ENCODE data around the gene PDLIM7.

PDLIM7 gene

DNA sequence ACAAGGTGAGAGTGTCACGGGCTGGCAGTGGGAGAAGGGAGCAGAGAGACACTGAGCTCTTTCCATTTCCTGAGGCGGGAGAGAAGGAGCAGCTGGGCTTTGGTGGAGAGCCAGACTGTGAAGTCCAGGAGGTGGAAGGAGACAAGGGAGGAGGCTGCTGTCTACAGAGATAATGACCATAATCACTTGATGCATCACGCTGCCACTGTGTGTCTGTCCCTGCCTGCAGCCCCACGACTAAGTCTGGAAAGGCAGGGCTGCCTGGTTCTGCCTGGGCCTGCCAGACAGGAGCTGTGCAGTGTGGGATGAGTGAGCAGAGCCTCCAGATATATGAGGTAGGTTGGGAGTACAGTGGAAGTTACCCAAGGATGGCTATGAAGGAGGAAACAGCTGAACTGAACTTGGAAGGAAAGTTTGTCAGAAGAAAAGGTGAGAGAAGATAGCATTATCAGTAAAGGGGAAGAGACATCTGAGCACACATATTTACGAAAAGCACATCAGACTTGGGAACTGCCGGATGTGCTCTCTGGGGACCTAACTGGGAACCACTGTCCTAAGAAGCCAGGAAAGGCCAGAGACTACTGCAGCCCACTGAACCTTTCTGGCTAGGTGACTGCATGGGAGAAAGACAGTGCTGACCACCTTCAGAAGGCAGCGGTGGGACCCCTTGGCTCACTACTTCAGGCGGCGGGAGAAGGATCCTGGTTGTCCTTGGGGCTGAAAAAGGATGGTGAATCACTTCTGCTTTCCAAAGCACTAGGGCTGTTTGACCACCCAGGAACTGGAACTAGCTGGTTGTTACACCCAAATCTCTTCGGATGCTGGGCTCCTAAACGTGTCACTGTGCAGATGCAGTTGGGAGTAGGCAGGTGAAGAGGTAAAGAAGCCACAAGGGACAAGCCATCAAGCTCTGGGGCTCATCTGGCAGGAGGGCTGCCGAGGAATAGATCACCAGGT lies 32.1 kb upstream of the PDLIM7 start:
- TF ChIP-seq, protein P1, sequence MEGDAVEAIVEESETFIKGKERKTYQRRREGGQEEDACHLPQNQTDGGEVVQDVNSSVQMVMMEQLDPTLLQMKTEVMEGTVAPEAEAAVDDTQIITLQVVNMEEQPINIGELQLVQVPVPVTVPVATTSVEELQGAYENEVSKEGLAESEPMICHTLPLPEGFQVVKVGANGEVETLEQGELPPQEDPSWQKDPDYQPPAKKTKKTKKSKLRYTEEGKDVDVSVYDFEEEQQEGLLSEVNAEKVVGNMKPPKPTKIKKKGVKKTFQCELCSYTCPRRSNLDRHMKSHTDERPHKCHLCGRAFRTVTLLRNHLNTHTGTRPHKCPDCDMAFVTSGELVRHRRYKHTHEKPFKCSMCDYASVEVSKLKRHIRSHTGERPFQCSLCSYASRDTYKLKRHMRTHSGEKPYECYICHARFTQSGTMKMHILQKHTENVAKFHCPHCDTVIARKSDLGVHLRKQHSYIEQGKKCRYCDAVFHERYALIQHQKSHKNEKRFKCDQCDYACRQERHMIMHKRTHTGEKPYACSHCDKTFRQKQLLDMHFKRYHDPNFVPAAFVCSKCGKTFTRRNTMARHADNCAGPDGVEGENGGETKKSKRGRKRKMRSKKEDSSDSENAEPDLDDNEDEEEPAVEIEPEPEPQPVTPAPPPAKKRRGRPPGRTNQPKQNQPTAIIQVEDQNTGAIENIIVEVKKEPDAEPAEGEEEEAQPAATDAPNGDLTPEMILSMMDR (IDR thresholded peaks at IDR 0.05), result no peak
- DNase-seq (ENCODE audit: low spot score), result no peak
- Histone ChIP-seq H3K4me3 (no peak overlapping the region), H3K27ac (no peak overlapping the region)

DNA sequence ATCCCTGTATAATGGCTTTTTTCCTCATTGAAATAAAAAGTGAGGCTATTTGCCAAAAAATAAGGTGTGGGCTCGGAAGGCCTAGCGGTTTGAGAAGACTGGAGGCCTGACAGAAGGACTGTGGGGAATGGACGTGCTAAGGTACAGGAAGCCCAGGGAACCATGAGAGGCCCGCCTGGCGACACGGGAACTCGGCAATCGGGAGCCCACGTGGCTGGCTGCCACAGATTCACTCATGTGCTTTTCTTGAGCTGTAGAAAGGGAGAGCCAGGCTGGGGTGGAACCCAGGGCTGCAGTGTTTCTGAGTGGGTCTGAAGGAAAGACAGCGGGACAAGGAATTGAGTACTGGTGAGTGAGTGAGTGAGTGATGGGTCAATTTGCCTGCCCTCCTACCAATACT lies 31.2 kb upstream of the PDLIM7 start:
- Histone ChIP-seq H3K4me3 (no peak overlapping the region), H3K27ac (no peak overlapping the region)
- no peak for DNase-seq (ENCODE audit: low spot score)
- TF ChIP-seq, protein P1 (IDR thresholded peaks at IDR 0.05), result no peak

DNA sequence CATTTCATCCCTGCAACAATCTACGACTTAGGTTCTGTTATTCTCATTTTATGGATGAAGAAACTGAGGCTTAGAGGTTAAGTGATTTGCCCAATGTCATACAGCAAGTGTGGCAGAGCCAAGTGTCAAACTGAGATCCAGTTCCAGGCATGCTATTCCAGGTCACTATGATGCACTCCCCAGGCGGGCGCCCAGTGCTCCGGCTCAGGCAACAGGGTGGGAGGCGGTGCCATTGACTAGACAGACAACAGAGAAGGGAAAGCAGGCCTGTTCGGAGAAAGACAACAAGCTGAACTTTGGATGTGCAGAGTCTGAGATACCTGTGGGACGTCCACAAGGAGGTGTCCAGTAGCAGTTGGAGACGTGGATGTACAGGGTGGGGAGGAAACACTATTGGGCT lies 30.2 kb upstream of the PDLIM7 start:
- Histone ChIP-seq H3K4me3 (no peak overlapping the region), H3K27ac (no peak overlapping the region)
- DNase-seq (ENCODE audit: low spot score), result no peak
- TF ChIP-seq, protein P1 (IDR thresholded peaks at IDR 0.05), result no peak

DNA sequence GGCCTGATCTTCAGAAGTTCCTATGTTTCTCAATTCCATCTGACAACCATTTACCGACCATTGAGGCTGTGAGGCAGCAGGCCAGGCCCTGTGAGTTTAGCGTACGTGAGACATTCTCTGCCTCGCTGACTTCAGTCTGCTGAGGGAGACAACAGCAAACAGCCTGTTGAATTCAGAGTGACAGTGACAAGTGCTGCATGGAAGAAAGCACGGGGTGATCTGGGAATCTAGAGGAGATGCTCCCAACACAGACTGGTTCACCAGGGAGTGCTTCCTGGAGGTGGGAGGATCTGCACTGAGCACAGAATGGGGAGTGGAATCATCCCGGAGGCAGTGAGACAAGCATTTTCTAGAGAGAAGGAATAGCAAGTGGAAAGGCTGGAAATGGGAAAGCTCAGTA lies 29.4 kb upstream of the PDLIM7 start:
- TF ChIP-seq, protein P1 (IDR thresholded peaks at IDR 0.05), result no peak
- Histone ChIP-seq H3K27ac (no peak overlapping the region), H3K4me3 (no peak overlapping the region)
- no peak for DNase-seq (ENCODE audit: low spot score)

DNA sequence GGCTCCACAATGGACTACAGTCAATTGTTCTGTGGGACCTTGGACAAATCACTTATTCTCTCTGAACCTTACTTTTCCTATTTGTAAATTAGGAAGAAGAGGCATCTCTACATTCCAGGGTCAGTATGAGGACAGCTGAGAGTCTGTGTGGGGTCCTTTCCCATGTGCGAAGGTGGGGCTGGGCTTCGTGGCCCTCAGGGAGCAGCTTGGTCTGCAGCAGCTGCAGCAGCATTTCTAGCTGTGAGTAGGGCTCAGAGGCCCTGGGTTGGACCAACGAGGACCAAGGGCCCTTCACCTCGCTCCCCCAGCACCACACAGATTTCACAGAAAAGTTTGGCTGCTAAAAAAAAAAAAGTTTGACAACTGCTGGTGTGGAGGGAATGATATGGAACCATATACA lies 28.8 kb upstream of the PDLIM7 start:
- Histone ChIP-seq H3K27ac (no peak overlapping the region), H3K4me3 (no peak overlapping the region)
- DNase-seq (ENCODE audit: low spot score), result no peak
- TF ChIP-seq, protein P1 (IDR thresholded peaks at IDR 0.05), result no peak

DNA sequence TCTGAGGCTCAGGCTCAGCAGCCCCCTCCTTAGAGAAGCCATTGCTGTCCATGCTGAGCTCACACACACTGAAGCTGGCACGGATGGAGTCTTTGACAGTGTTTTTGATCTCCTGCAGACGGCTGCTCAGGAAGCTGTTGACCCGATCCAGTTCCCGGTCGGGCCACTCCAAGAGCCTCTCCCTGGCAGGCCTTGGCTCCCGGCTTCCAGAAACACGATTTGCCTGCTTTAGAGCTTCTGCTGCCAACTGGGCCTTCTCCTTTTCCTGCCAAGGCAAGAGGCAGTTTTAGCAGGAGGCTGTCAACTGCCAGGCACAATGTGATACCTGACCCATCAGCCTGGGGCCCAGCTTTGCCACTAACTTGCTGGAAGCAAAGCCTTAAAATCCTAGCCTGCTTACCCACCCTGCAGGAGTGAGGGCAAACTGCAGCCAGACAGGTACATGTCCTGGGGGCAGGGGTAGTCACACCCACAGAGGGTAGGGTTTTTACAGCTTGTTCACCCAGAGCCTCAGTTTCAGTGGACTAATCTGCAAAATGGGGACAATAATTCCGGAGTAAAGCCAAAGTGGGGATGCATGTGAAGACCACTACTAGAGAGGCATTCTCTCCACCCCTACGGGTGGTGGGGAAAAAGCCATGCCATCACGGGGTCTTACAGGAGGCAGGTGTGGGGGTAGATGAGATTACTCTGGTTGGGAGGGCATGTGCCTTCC lies 27.7 kb upstream of the PDLIM7 start:
- no peak overlapping the region for H3K4me3 ChIP-seq
- no peak for DNase-seq (ENCODE audit: low spot score)
- TF ChIP-seq, protein P1 (IDR thresholded peaks at IDR 0.05), result no peak
- no peak overlapping the region for H3K27ac ChIP-seq

All from coronary artery (tissue), 2 donors.